NCI-H345 (cell line): ENCODE data around the gene TSHR.
"Not testable (repeated sequence)": the region's sequence is repeated elsewhere in the genome, so short reads cannot be mapped to it uniquely, and the experiment has no call there.

ENCODE experiments used
- DNase-seq: peaks from one replicate; lab custom pipeline; 2025; lab: John Stamatoyannopoulos, UW

Gene TSHR

GRCh38 chr14:80955416-80955941 is at the start of gene TSHR:
Gene TSHR, plus strand, starts transcription at chr14:80955621. Its CDS starts 60 bp downstream, at chr14:80955681.
- no peak for DNase-seq

- DNase-seq: no peak
Measured at GRCh38 chr14:80906336-80906735, 49.1 kb upstream of the TSHR start.

- DNase-seq: no peak
Measured at GRCh38 chr14:80906946-80907345, 48.5 kb upstream of the TSHR start.

GRCh38 chr14:80912013-80912412 is 43.4 kb upstream of the TSHR start:
- not testable (repeated sequence) for DNase-seq

- no peak for DNase-seq
Measured at GRCh38 chr14:80919622-80920021, 35.8 kb upstream of the TSHR start.

- no peak for DNase-seq
Measured at GRCh38 chr14:80923368-80923767, 32.1 kb upstream of the TSHR start.

GRCh38 chr14:80924365-80925103 is 30.9 kb upstream of the TSHR start:
- no peak for DNase-seq

- DNase-seq: no peak
Measured at GRCh38 chr14:80926397-80927082, 28.9 kb upstream of the TSHR start.

GRCh38 chr14:80927083-80927989 is 28.1 kb upstream of the TSHR start:
- no peak for DNase-seq

GRCh38 chr14:80930095-80930494 is 25.3 kb upstream of the TSHR start:
- no peak for DNase-seq

GRCh38 chr14:80930836-80931389 is 24.5 kb upstream of the TSHR start:
- no peak for DNase-seq

- no peak for DNase-seq
Measured at GRCh38 chr14:80933282-80933681, 22.1 kb upstream of the TSHR start.

GRCh38 chr14:80933686-80934085 is 21.7 kb upstream of the TSHR start:
- no peak for DNase-seq

- no peak for DNase-seq
Measured at GRCh38 chr14:80940146-80940545, 15.3 kb upstream of the TSHR start.

GRCh38 chr14:80941241-80942185 is 13.9 kb upstream of the TSHR start, which contains the start of gene CEP128:
Gene CEP128, minus strand, starts transcription at chr14:80941738.
- peak; percentile 98 for DNase-seq

- DNase-seq: no peak
Measured at GRCh38 chr14:80942191-80942600, 13.2 kb upstream of the TSHR start.

GRCh38 chr14:80944861-80945617 is 10.4 kb upstream of the TSHR start:
- no peak for DNase-seq

- DNase-seq: no peak
Measured at GRCh38 chr14:80946187-80946586, 9.2 kb upstream of the TSHR start.

GRCh38 chr14:80946797-80947196 is 8.6 kb upstream of the TSHR start:
- no peak for DNase-seq

GRCh38 chr14:80948291-80948690 is 7.1 kb upstream of the TSHR start:
- no peak for DNase-seq
